Measurements from ENCODE around the gene G3BP2.

GRCh38 chr4:75705198-75705977 is 32.2 kb upstream of the G3BP2 start:
- no peak for TF ChIP-seq CTCF (IDR thresholded peaks at IDR 0.05; ENCODE audit: low read depth, low read length)
- no peak for TF ChIP-seq POLR2A (IDR thresholded peaks at IDR 0.05; ENCODE audit: extremely low read depth, insufficient read length)
- no peak for TF ChIP-seq MAX (IDR thresholded peaks at IDR 0.05; ENCODE audit: low read depth, low read length)
